GM12891 (cell line): Measurements from ENCODE around the gene MESP2.

Source experiments
- PAX5 ChIP-seq: IDR thresholded peaks from 2 replicates; pipeline ENCODE4 v1.6.1; 2011; ENCODE audit warnings: low read length, moderate library complexity, mild to moderate bottlenecking; ENCODE audit not compliant: insufficient read depth, severe bottlenecking
- POLR2A ChIP-seq: IDR thresholded peaks from 2 replicates; pipeline ENCODE4 v1.6.1; 2011; ENCODE audit warnings: low read depth, low read length, control low read depth
- POLR2AphosphoS5 ChIP-seq: IDR thresholded peaks from 2 replicates; pipeline ENCODE4 v1.6.1; 2011; ENCODE audit warnings: low read depth, low read length, control low read depth
- POU2F2 ChIP-seq: IDR thresholded peaks from 2 replicates; pipeline ENCODE4 v1.6.1; 2011; ENCODE audit warnings: low read depth, mild to moderate bottlenecking, control low read depth, low read length, moderate library complexity
- SPI1 ChIP-seq: IDR thresholded peaks from 2 replicates; pipeline ENCODE4 v1.6.1; 2011; ENCODE audit warnings: low read depth, low read length, control low read depth
- TAF1 ChIP-seq: IDR thresholded peaks from 2 replicates; pipeline ENCODE4 v1.6.1; 2011; ENCODE audit warnings: low read depth, low read length, control low read depth

GRCh38 chr15:89802231-89802928 lies 26.2 kb downstream of the MESP2 start:
- no peak for TF ChIP-seq POLR2AphosphoS5
- no peak for TF ChIP-seq POLR2A
- no peak for TF ChIP-seq TAF1
- no peak for TF ChIP-seq PAX5
- TF ChIP-seq SPI1 = no peak
- no peak for TF ChIP-seq POU2F2
